ENCODE results near the gene KIF5A. TPM values are rescaled to one million over a fixed set of nuclear protein-coding genes. Genes with fewer than 3 reads are reported as not detected.

The KIF5A gene
- total RNA-seq, 4 donors from 2014 or later, result 2.1 to 3.2 (median 2.4) TPM

- Histone ChIP-seq H3K36me3 (peaks cover 0 to 30% (median 17%) of the 10 kb centered on the region in 4 donors), H3K4me1 (peaks cover 16 to 50% (median 37%) of the 10 kb centered on the region in 4 donors), H3K9me3 (no peaks in the 10 kb centered on the region), H3K27ac (replicated peaks in 1 of 4) (no peak overlapping the region), H3K4me3 (no peak overlapping the region), H3K27me3 (peaks cover 0 to 80% (median 10%) of the 10 kb centered on the region in 4 donors)
- WGBS, result 87% methylated on average over 5 of the region's 5 CpGs
- TF ChIP-seq EP300 (IDR thresholded peaks at IDR 0.05), result no peak
- TF ChIP-seq CTCF (IDR thresholded peaks at IDR 0.05), result no peak
- no peak for TF ChIP-seq POLR2AphosphoS5 (IDR thresholded peaks at IDR 0.05)
- TF ChIP-seq POLR2A (IDR thresholded peaks at IDR 0.05; ENCODE audit: low read depth), result no peak
- intact Hi-C loops (cut with DNase I), result no loop called here
- peak; percentile 87 for DNase-seq (ENCODE audit: extremely low spot score)
These were observed 80.1 kb downstream of the KIF5A start for GRCh38 chr12:57629897-57630471.

- Histone ChIP-seq H3K4me3 (no peak overlapping the region), H3K36me3 (peaks cover 0 to 20% (median 9%) of the 10 kb centered on the region in 4 donors), H3K27ac (replicated peaks in 1 of 4) (peak overlapping the region in 1 of 4 donors; percentile 65), H3K4me1 (peaks cover 16 to 49% (median 36%) of the 10 kb centered on the region in 4 donors), H3K27me3 (peaks cover 0 to 82% (median 10%) of the 10 kb centered on the region in 4 donors), H3K9me3 (no peaks in the 10 kb centered on the region)
- WGBS, result 79% methylated on average over 6 of the region's 6 CpGs
- DNase-seq (ENCODE audit: extremely low spot score), result peak; percentile 79
- intact Hi-C loops (cut with DNase I), result no loop called here
- no peak for TF ChIP-seq CTCF (IDR thresholded peaks at IDR 0.05)
- TF ChIP-seq POLR2AphosphoS5 (IDR thresholded peaks at IDR 0.05), result no peak
- TF ChIP-seq EP300 (IDR thresholded peaks at IDR 0.05), result no peak
- TF ChIP-seq POLR2A (IDR thresholded peaks at IDR 0.05; ENCODE audit: low read depth), result no peak
These were observed 81.1 kb downstream of the KIF5A start for GRCh38 chr12:57630891-57631433.

- H3K4me3 ChIP-seq, result peak overlapping the region; percentile 61 to 68 (median 63)
- intact Hi-C loops (cut with DNase I), result no loop called here
These were observed 81.8 kb downstream of the KIF5A start for GRCh38 chr12:57631566-57632072.

More at GRCh38 chr12:57631566-57632072, 81.8 kb downstream of the KIF5A start:
- Histone ChIP-seq H3K4me1 (peaks cover 16 to 42% (median 30%) of the 10 kb centered on the region in 4 donors), H3K9me3 (no peaks in the 10 kb centered on the region), H3K27me3 (peaks cover 0 to 77% (median 10%) of the 10 kb centered on the region in 4 donors), H3K36me3 (peaks cover 0 to 14% (median 6%) of the 10 kb centered on the region in 4 donors), H3K27ac (replicated peaks in 1 of 4) (peak overlapping the region in 2 of 4 donors; percentile 54 to 65)
- no peak for TF ChIP-seq POLR2AphosphoS5 (IDR thresholded peaks at IDR 0.05)
- TF ChIP-seq POLR2A (IDR thresholded peaks at IDR 0.05; ENCODE audit: low read depth), result no peak
- no peak for TF ChIP-seq CTCF (IDR thresholded peaks at IDR 0.05)
- TF ChIP-seq EP300 (IDR thresholded peaks at IDR 0.05), result no peak
- peak; percentile 64 for DNase-seq (ENCODE audit: extremely low spot score)
- 26% methylated on average over 3 of the region's 26 CpGs for WGBS

Measured in esophagus muscularis mucosa (tissue), 4 donors.